Liver (tissue), 9 donors: ENCODE data around the gene PXYLP1. TPM values are rescaled to one million over a fixed set of nuclear protein-coding genes. Genes with fewer than 3 reads are reported as not detected.
"Not testable (repeated sequence)": the region's sequence is repeated elsewhere in the genome, so short reads cannot be mapped to it uniquely, and the experiment has no call there.

Experiments used
- DNase-seq: peaks from one replicate; pipeline ENCODE4 v3.0.0-alpha.2; 2017; ENCODE audit warnings: low spot score
- H3K27ac ChIP-seq, 2 donors: one replicate each; pipeline ENCODE4 v1.7.0; 2013; ENCODE audit warnings: inconsistent platforms in 2 of 2, low read length in 2 of 2, control low read depth in 1 of 2, low read depth in 1 of 2, mild to moderate bottlenecking in 1 of 2
- H3K27me3 ChIP-seq, 4 donors: one replicate each; pipeline versions ENCODE4 v1.6.1 to v1.7.0; 2013; ENCODE audit warnings: low read length in 3 of 4, inconsistent platforms in 1 of 4, mild to moderate bottlenecking in 1 of 4, moderate library complexity in 1 of 4; ENCODE audit not compliant: control insufficient read depth in 4 of 4, insufficient read depth in 4 of 4
- H3K36me3 ChIP-seq, 4 donors: one replicate each; pipeline versions ENCODE4 v1.6.1 to v1.7.0; 2013; ENCODE audit warnings: low read length in 3 of 4, mild to moderate bottlenecking in 3 of 4, low read depth in 1 of 4, moderate library complexity in 1 of 4; ENCODE audit not compliant: control insufficient read depth in 4 of 4, insufficient read depth in 3 of 4
- H3K4me1 ChIP-seq, 4 donors: one replicate each; pipeline versions ENCODE4 v1.6.1 to v1.7.0; 2013; ENCODE audit warnings: low read length in 3 of 4, mild to moderate bottlenecking in 3 of 4, moderate library complexity in 1 of 4; ENCODE audit not compliant: control insufficient read depth in 4 of 4, insufficient read depth in 4 of 4
- H3K4me3 ChIP-seq, 3 donors: one replicate each; pipeline versions ENCODE4 v1.6.1 to v1.7.0; 2013; ENCODE audit warnings: low read length in 3 of 3, control low read depth in 1 of 3, low read depth in 1 of 3, mild to moderate bottlenecking in 1 of 3
- H3K9ac ChIP-seq, 2 donors: one replicate each; pipeline ENCODE4 v1.7.0; 2013; ENCODE audit warnings: low read length in 2 of 2, mild to moderate bottlenecking in 2 of 2, moderate library complexity in 2 of 2, control low read depth in 1 of 2, low read depth in 1 of 2
- H3K9me3 ChIP-seq, 4 donors: one replicate each; pipeline versions ENCODE4 v1.6.1 to v1.7.0; 2013; ENCODE audit warnings: low read length in 3 of 4; ENCODE audit not compliant: control insufficient read depth in 4 of 4
- ATF3 ChIP-seq: IDR thresholded peaks from 2 replicates; pipeline ENCODE4 v1.6.1; 2016; ENCODE audit warnings: antibody characterized with exemption
- CTCF ChIP-seq: fragments of 150-350 bp; IDR thresholded peaks from 2 replicates; pipeline ENCODE4 v1.5.1; 2017; ENCODE audit warnings: improper control_type of control experiment, low read depth, low read length; ENCODE audit not compliant: missing input control
- FOXA1 ChIP-seq: IDR thresholded peaks from 2 replicates; pipeline ENCODE4 v1.6.1; 2016; ENCODE audit warnings: antibody characterized with exemption
- GABPA ChIP-seq, 2 donors: IDR thresholded peaks in 1 of 2; conservative IDR thresholded peaks in 1 of 2; 2 replicates each; pipeline ENCODE4 v1.6.1; 2016; ENCODE audit warnings: antibody characterized with exemption in 2 of 2, mild to moderate bottlenecking in 1 of 2, moderate library complexity in 1 of 2
- HNF4A ChIP-seq, 2 donors: conservative IDR thresholded peaks; 2 replicates each; pipeline ENCODE4 v1.6.1; 2016; ENCODE audit warnings: antibody characterized with exemption in 2 of 2, mild to moderate bottlenecking in 2 of 2
- MAX ChIP-seq: IDR thresholded peaks from 2 replicates; pipeline ENCODE4 v1.6.1; 2016; ENCODE audit warnings: antibody characterized with exemption
- RAD21 ChIP-seq, 2 donors: IDR thresholded peaks; 2 replicates each; pipeline ENCODE4 v1.6.1; 2016; ENCODE audit warnings: antibody characterized with exemption in 2 of 2, mild to moderate bottlenecking in 2 of 2
- ZBTB33 ChIP-seq: IDR thresholded peaks from 2 replicates; pipeline ENCODE4 v1.6.1; 2016; ENCODE audit warnings: antibody characterized with exemption
- WGBS: extraction: QIAGEN DNeasy Blood & Tissue Kit; methylation state at CpG from one replicate; pipeline ENCODE4 v1.1.7; 2013; 5-methylcytosine and 5-hydroxymethylcytosine counted together
- polyA plus RNA-seq, 2 donors: library from polyadenylated mRNA; stranded (reverse) in 1 of 2; unstranded in 1 of 2; fragments of 200-250 nt in 1 of 2; fragments of >200 nt in 1 of 2; fragmentation: Nextera tagmentation in 1 of 2; extraction: Ambion mirVana in 1 of 2; gene quantifications; one replicate each; pipeline versions ENCODE4 v1.2.1 to v1.2.3, GENCODE V29; 2013 to 2015
- total RNA-seq, 2 donors: library from RNA; depleted of rRNA; stranded (reverse); fragments of >200 nt; gene quantifications; one replicate each; pipeline ENCODE4 v1.2.3, GENCODE V29; 2014
- donor health status: healthy.
- donor health status: healthy.
- donor health status: healthy.
- donor health status: healthy.
- donor health status: healthy.

PXYLP1 gene
- total and polyA plus RNA-seq, 4 donors: 1.1 to 5.3 (median 3.1) TPM

GRCh38 chr3:141313093-141313683, 81.6 kb downstream of the PXYLP1 start:
- Histone ChIP-seq H3K9me3 (no peaks in the 10 kb centered on the region), H3K9ac (no peak overlapping the region), H3K27me3 (no peaks in the 10 kb centered on the region), H3K27ac (no peak overlapping the region), H3K4me3 (no peak overlapping the region), H3K36me3 (no peaks in the 10 kb centered on the region), H3K4me1 (peaks cover 6 to 21% (median 15%) of the 10 kb centered on the region in 4 donors)
- no peak for DNase-seq
- WGBS: 97% methylated on average over 10 of the region's 10 CpGs
- TF ChIP-seq GABPA (IDR thresholded peaks at IDR 0.05 in 1 of 2, conservative IDR thresholded peaks at IDR 0.05 in 1 of 2): no peak
- TF ChIP-seq MAX: no peak
- TF ChIP-seq FOXA1: no peak
- no peak for TF ChIP-seq ATF3
- TF ChIP-seq CTCF: no peak

GRCh38 chr3:141314415-141314814, 82.8 kb downstream of the PXYLP1 start:
- H3K9me3 ChIP-seq, H3K36me3 ChIP-seq, H3K9ac ChIP-seq, H3K4me3 ChIP-seq, H3K27ac ChIP-seq, H3K27me3 ChIP-seq, DNase-seq: not testable (repeated sequence)
- 95% methylated on average over 4 of the region's 4 CpGs for WGBS
- H3K4me1 ChIP-seq: peaks cover 4 to 18% (median 14%) of the 10 kb centered on the region in 4 donors

- H3K4me1 ChIP-seq: peaks cover 2 to 9% (median 8%) of the 10 kb centered on the region in 4 donors
- no peak overlapping the region for H3K4me3 ChIP-seq
Measured at GRCh38 chr3:141316851-141317250, 85.2 kb downstream of the PXYLP1 start.

More at GRCh38 chr3:141316851-141317250, 85.2 kb downstream of the PXYLP1 start:
- Histone ChIP-seq H3K27ac (no peak overlapping the region), H3K36me3 (no peaks in the 10 kb centered on the region), H3K9me3 (no peaks in the 10 kb centered on the region), H3K9ac (no peak overlapping the region), H3K27me3 (no peaks in the 10 kb centered on the region)
- 94% methylated on average over 1 of the region's 1 CpG for WGBS
- no peak for DNase-seq
- TF ChIP-seq ZBTB33: no peak
- TF ChIP-seq HNF4A (conservative IDR thresholded peaks at IDR 0.05): no peak
- no peak for TF ChIP-seq FOXA1
- TF ChIP-seq RAD21 (IDR thresholded peaks at IDR 0.05): no peak
